GM18519 (cell line): ENCODE results near the gene DIS3L2.
"Not testable (repeated sequence)": the region's sequence is repeated elsewhere in the genome, so short reads cannot be mapped to it uniquely, and the experiment has no call there.

ENCODE experiments used
- ATAC-seq: cut with Tn5 transposase; IDR thresholded peaks from one replicate; pipeline ENCODE4 v1.9.1; 2021; ENCODE audit warnings: mild to moderate bottlenecking, moderate library complexity; ENCODE audit not compliant: unreplicated experiment, low FRiP score

Gene DIS3L2

DNA sequence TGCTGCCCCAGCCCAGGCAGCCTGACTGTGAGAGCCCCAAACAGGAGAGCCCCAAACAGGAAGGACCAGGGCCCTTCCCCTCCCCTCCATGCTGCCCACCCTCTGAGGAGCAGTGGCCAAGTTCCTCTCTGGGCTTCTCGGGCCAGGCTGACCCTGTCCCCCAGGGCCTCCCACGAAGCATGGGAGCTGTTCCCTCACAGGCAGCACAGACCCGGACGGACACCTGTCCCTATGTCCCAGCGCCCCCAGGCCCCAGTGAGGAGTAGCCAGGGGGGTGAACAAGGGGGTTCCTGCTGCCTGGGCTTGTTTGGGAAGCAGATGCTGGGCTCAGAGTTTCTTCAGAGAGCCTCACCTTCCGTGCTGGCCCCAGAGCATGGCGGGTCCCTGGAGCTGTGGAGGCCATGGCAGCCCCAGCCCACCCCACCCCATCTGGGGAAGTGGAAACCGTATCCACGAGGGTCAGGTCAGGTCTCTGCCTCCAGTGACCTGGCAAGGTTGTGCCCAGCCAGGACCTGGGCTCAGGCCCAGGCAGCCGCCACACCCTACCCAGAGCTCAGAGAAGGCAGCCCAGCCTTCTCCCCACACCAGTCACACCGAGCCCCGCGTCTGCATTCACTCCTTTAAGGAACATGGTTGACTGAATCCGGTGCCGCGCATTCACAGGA lies 376.7 kb downstream of the DIS3L2 start:
- ATAC-seq, result not testable (repeated sequence)

DNA sequence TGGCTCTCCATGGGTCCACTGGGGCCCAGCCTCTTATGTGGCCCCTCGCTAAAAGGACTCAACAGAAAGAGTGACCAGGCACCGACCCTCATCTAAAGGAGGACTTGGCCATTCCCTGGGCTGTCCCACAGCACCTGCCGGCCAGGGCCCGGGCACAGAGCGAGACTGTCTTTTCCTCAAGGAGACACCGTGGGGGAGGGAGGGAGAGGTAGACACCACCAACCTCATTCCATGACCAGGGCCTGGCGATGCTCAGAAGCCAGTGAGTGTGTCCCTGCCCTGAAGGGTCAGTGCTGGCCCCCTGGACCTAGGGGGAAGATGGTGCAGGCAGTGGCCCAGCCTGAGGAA lies 377.2 kb downstream of the DIS3L2 start:
- no peak for ATAC-seq

GRCh38 chr2:232339121-232340081 lies 377.9 kb downstream of the DIS3L2 start:
- ATAC-seq, result no peak

DNA sequence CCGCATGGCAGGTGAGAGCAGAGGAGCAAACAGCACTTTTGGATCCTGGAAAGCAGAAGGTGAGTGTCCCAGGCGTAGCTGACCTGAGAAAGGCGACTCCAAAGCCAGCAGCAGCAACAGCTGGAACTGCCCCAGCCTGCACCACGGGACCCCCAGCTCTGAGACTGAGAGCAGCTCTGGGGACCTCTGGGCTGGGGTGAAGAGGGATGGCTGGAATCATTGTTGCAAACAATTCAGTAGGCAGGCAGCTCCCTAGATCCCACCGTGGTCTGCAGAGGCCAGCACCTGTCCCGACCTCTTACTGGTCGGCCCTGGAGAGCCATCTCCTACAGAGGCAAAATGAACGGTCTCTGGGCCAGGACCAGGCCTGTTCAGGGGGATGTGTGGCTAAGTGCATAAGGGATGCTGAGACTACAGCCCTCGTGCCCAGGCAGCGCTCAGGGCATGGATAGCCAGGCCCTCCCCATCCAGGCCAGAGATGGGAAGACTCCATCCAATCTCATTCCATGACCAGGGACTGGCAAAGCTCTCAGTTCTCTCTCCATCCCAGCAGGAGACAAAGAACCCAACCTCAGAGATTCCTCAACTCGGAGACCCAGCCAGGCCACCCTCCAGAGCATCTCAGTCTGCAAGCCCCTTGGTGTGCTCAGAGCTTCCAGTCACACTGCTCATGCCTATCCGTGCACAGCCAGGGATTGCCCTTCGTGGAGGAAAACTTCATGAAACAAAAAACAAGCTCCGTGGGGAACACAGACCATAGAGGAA lies 378.8 kb downstream of the DIS3L2 start:
- ATAC-seq, result no peak

GRCh38 chr2:232341061-232341738 lies 379.7 kb downstream of the DIS3L2 start:
- ATAC-seq, result no peak

DNA sequence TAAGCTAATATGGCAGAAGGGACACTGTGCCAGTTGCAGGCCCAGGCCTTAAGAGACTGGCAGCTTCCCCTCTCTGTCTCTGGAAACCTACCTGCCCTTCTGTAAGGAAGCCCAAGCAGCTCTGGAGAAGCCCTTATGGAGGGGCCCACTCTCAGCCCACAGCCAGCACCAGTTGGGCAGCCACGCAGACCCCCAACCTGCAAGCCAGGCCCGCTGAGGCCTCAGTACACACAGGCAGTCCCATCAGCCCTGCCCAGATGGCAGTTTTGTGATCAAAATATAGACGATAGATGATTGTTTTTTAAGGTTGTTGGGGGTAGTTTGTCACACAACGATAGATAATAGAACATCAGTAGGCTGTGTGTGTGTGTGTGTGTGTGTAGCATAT lies 380.2 kb downstream of the DIS3L2 start:
- ATAC-seq, result no peak

DNA sequence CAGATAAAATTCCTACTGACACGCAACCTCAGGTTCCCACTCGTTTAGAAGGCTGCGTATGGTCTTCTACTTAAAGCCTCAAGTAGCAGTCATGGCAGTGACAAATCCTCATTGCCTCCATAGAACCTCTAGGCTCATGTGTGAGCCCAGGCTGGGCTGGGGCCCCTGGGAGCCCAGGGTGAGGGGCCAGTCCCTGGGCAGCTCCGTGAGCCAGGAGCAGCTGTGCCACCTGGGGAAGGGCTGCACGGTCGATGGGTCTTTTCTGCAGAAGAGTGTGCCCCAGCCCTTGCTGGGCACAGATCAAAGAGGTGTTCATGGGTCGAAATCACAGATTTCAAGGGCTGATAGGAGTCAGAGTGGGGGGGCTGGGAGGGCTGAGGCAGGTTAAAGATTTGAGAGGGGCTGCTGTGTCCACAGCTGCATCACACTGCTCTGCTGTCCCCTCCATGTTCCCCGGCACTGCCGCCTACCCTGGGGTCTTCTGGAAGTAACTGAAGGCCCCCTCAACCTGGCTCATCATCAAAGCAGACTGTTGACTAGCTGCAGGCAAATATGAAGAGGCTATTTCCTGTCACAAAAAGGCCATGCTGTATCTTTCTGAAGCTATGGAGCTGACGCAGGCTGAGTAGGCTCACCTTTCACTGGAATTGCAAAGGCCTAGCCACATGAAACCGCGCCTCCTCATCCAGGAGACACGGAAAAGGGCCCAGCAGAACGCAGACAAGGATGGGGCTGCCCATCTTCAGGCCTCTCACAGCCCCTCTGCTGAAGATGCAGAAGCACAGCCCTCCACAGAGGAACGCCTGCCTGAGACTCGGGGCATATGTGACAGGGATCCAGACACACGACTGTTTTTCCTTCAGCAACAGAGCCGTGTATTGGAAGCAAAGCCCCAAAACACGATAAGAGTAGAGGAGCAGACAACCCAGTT lies 381.4 kb downstream of the DIS3L2 start:
- ATAC-seq, result no peak

GRCh38 chr2:232343821-232344220 lies 382.3 kb downstream of the DIS3L2 start:
- ATAC-seq, result no peak

- ATAC-seq, result no peak
Measured at GRCh38 chr2:232345251-232345650, 383.7 kb downstream of the DIS3L2 start.

DNA sequence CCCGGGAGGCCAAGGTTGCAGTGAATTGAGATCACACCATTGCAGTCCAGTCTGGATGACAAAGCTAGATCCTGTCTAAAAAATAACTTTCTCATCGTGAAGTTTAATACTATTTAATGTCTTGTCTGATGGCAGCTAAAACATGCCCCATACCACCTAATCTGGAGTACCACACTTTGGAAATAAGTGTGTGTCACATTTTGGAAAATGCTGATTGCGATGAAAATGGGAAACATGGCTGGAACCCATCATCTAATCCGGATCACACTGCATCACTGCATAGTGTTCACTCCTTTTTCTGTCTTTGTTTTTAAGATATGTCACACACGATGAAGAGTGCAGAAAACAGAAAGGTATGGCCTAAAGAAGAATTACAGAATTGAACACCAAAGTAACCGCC lies 385.9 kb downstream of the DIS3L2 start:
- no peak for ATAC-seq

DNA sequence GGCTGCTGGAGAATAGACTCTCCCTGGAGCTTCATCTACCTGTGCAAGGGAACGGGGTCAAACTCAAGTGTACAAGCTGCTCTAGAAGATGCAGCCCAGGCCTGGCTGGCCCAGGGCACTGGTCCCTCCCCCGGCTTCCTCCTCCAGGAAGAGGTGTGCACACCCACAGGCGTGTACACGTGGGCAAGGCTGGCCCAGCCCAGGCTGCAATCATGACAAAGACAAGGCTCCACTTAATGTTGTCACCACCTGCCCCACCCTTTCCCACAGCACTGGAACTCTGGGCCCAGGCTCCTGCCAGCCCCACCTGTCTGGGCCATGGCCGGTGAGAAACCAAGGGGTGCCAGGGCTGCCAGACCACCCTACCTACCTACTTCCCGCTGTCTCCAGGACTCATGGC lies 387.4 kb downstream of the DIS3L2 start:
- ATAC-seq, result no peak

DNA sequence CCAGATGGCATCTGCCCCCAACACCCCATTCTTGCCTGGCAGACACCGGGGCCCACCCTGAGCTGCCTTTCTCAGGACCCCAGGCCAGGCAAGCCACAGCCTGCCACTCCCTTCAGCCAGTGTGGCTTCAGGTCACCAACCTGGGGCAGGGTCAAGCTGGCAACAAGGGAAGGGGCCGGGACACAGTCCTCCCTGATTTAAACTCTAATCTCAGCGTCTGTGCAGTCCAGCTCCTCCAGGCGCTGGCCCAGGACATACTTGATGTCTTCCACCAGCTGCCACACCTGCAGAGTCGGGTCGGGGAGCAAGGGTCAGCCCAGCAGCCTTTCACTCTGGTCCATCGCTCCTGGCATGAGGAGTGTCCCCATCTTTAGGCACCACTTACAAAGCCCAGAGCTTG lies 388.0 kb downstream of the DIS3L2 start:
- no peak for ATAC-seq

- no peak for ATAC-seq
Measured at GRCh38 chr2:232349946-232350635, 388.6 kb downstream of the DIS3L2 start.

- no peak for ATAC-seq
Measured at GRCh38 chr2:232350804-232351685, 389.5 kb downstream of the DIS3L2 start.

- ATAC-seq, result no peak
Measured at GRCh38 chr2:232351686-232352510, 390.4 kb downstream of the DIS3L2 start.

GRCh38 chr2:232352511-232353091 lies 391.1 kb downstream of the DIS3L2 start:
- ATAC-seq, result no peak

DNA sequence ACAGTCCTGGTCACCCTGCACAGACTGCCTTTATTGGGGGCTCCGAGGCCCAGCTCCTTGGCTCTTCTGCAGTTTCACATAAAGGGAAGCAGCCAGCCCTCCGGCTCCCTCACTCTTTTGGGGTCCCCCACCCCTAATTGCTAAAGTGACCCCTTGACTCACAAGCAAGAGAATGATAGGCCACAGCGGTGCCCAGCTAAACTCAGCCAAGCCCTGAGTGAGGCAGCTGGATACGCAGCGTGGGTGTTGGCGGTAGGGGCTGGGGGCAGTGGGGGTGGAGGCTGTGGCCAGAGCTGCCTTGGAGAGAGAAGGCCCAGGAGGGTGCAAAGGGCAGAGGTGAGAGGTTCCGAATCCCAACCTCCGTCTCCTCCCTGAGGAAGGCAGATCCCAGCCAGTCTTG lies 391.6 kb downstream of the DIS3L2 start:
- ATAC-seq, result no peak
